ENCODE data around the gene RARS2.

RARS2 gene

GRCh38 chr6:87574237-87574804, 15.5 kb downstream of the RARS2 start:
- no peaks in the 10 kb centered on the region for H3K4me1 ChIP-seq (ENCODE audit: control insufficient read depth, insufficient read depth, low read length)
- H3K27ac ChIP-seq (ENCODE audit: low read length) = no peak overlapping the region
- H3K9ac ChIP-seq (ENCODE audit: low read length in 2 of 2) = no peak overlapping the region
- H3K9me3 ChIP-seq (ENCODE audit: control insufficient read depth in 2 of 2, low read length in 2 of 2) = no peaks in the 10 kb centered on the region
- H3K4me3 ChIP-seq (ENCODE audit: low read length in 2 of 2) = no peak overlapping the region
- H3K36me3 ChIP-seq (ENCODE audit: control insufficient read depth in 2 of 2, insufficient read depth in 2 of 2, low read length in 2 of 2) = no peaks in the 10 kb centered on the region
- no peaks in the 10 kb centered on the region for H3K27me3 ChIP-seq (ENCODE audit: control insufficient read depth in 1 of 2, insufficient read depth in 2 of 2, low read length in 2 of 2)

GRCh38 chr6:87573307-87574024, 16.3 kb downstream of the RARS2 start:
- Histone ChIP-seq H3K27ac (ENCODE audit: low read length) (no peak overlapping the region), H3K9me3 (ENCODE audit: control insufficient read depth in 2 of 2, low read length in 2 of 2) (no peaks in the 10 kb centered on the region), H3K9ac (ENCODE audit: low read length in 2 of 2) (no peak overlapping the region), H3K4me1 (ENCODE audit: control insufficient read depth, insufficient read depth, low read length) (no peaks in the 10 kb centered on the region), H3K4me3 (ENCODE audit: low read length in 2 of 2) (no peak overlapping the region), H3K27me3 (ENCODE audit: control insufficient read depth in 1 of 2, insufficient read depth in 2 of 2, low read length in 2 of 2) (no peaks in the 10 kb centered on the region), H3K36me3 (ENCODE audit: control insufficient read depth in 2 of 2, insufficient read depth in 2 of 2, low read length in 2 of 2) (peaks cover 0 to under 1% of the 10 kb centered on the region in 2 donors)

- H3K4me1 ChIP-seq (ENCODE audit: control insufficient read depth, insufficient read depth, low read length) = no peaks in the 10 kb centered on the region
- H3K27ac ChIP-seq (ENCODE audit: low read length) = no peak overlapping the region
- no peak overlapping the region for H3K9ac ChIP-seq (ENCODE audit: low read length in 2 of 2)
- no peaks in the 10 kb centered on the region for H3K9me3 ChIP-seq (ENCODE audit: control insufficient read depth in 2 of 2, low read length in 2 of 2)
- no peak overlapping the region for H3K4me3 ChIP-seq (ENCODE audit: low read length in 2 of 2)
- H3K36me3 ChIP-seq (ENCODE audit: control insufficient read depth in 2 of 2, insufficient read depth in 2 of 2, low read length in 2 of 2) = peaks cover 0 to 5% of the 10 kb centered on the region in 2 donors
- H3K27me3 ChIP-seq (ENCODE audit: control insufficient read depth in 1 of 2, insufficient read depth in 2 of 2, low read length in 2 of 2) = no peaks in the 10 kb centered on the region
These were observed 16.9 kb downstream of the RARS2 start for GRCh38 chr6:87572883-87573282.

- Histone ChIP-seq H3K9ac (ENCODE audit: low read length in 2 of 2) (no peak overlapping the region), H3K4me3 (ENCODE audit: low read length in 2 of 2) (no peak overlapping the region), H3K4me1 (ENCODE audit: control insufficient read depth, insufficient read depth, low read length) (no peaks in the 10 kb centered on the region), H3K27ac (ENCODE audit: low read length) (no peak overlapping the region), H3K9me3 (ENCODE audit: control insufficient read depth in 2 of 2, low read length in 2 of 2) (no peaks in the 10 kb centered on the region), H3K36me3 (ENCODE audit: control insufficient read depth in 2 of 2, insufficient read depth in 2 of 2, low read length in 2 of 2) (peaks cover 0 to 5% of the 10 kb centered on the region in 2 donors), H3K27me3 (ENCODE audit: control insufficient read depth in 1 of 2, insufficient read depth in 2 of 2, low read length in 2 of 2) (no peaks in the 10 kb centered on the region)
These were observed 17.8 kb downstream of the RARS2 start for GRCh38 chr6:87572021-87572420.

GRCh38 chr6:87561017-87561416, 28.8 kb downstream of the RARS2 start:
- Histone ChIP-seq H3K36me3 (ENCODE audit: control insufficient read depth in 2 of 2, insufficient read depth in 2 of 2, low read length in 2 of 2) (peaks cover 7 to 25% of the 10 kb centered on the region in 2 donors), H3K27me3 (ENCODE audit: control insufficient read depth in 1 of 2, insufficient read depth in 2 of 2, low read length in 2 of 2) (no peaks in the 10 kb centered on the region), H3K4me1 (ENCODE audit: control insufficient read depth, insufficient read depth, low read length) (no peaks in the 10 kb centered on the region), H3K9ac (ENCODE audit: low read length in 2 of 2) (no peak overlapping the region), H3K9me3 (ENCODE audit: control insufficient read depth in 2 of 2, low read length in 2 of 2) (no peaks in the 10 kb centered on the region), H3K27ac (ENCODE audit: low read length) (no peak overlapping the region), H3K4me3 (ENCODE audit: low read length in 2 of 2) (no peak overlapping the region)

- no peak overlapping the region for H3K4me3 ChIP-seq (ENCODE audit: low read length in 2 of 2)
- H3K27me3 ChIP-seq (ENCODE audit: control insufficient read depth in 1 of 2, insufficient read depth in 2 of 2, low read length in 2 of 2) = no peaks in the 10 kb centered on the region
- H3K27ac ChIP-seq (ENCODE audit: low read length) = no peak overlapping the region
- peaks cover 9 to 26% of the 10 kb centered on the region in 2 donors for H3K36me3 ChIP-seq (ENCODE audit: control insufficient read depth in 2 of 2, insufficient read depth in 2 of 2, low read length in 2 of 2)
- H3K9ac ChIP-seq (ENCODE audit: low read length in 2 of 2) = no peak overlapping the region
- no peaks in the 10 kb centered on the region for H3K4me1 ChIP-seq (ENCODE audit: control insufficient read depth, insufficient read depth, low read length)
- H3K9me3 ChIP-seq (ENCODE audit: control insufficient read depth in 2 of 2, low read length in 2 of 2) = no peaks in the 10 kb centered on the region
These were observed 31.3 kb downstream of the RARS2 start for GRCh38 chr6:87558446-87558845.

GRCh38 chr6:87555506-87555905, 34.3 kb downstream of the RARS2 start:
- no peak overlapping the region for H3K4me3 ChIP-seq (ENCODE audit: low read length in 2 of 2)
- H3K9me3 ChIP-seq (ENCODE audit: control insufficient read depth in 2 of 2, low read length in 2 of 2) = no peaks in the 10 kb centered on the region
- H3K4me1 ChIP-seq (ENCODE audit: control insufficient read depth, insufficient read depth, low read length) = no peaks in the 10 kb centered on the region
- no peak overlapping the region for H3K27ac ChIP-seq (ENCODE audit: low read length)
- peaks cover 10% of the 10 kb centered on the region in 2 donors for H3K36me3 ChIP-seq (ENCODE audit: control insufficient read depth in 2 of 2, insufficient read depth in 2 of 2, low read length in 2 of 2)
- no peaks in the 10 kb centered on the region for H3K27me3 ChIP-seq (ENCODE audit: control insufficient read depth in 1 of 2, insufficient read depth in 2 of 2, low read length in 2 of 2)
- H3K9ac ChIP-seq (ENCODE audit: low read length in 2 of 2) = no peak overlapping the region

- H3K4me1 ChIP-seq (ENCODE audit: control insufficient read depth, insufficient read depth, low read length) = no peaks in the 10 kb centered on the region
- peaks cover 7 to 12% of the 10 kb centered on the region in 2 donors for H3K36me3 ChIP-seq (ENCODE audit: control insufficient read depth in 2 of 2, insufficient read depth in 2 of 2, low read length in 2 of 2)
- no peak overlapping the region for H3K27ac ChIP-seq (ENCODE audit: low read length)
- H3K4me3 ChIP-seq (ENCODE audit: low read length in 2 of 2) = no peak overlapping the region
- H3K9ac ChIP-seq (ENCODE audit: low read length in 2 of 2) = no peak overlapping the region
- no peaks in the 10 kb centered on the region for H3K9me3 ChIP-seq (ENCODE audit: control insufficient read depth in 2 of 2, low read length in 2 of 2)
- H3K27me3 ChIP-seq (ENCODE audit: control insufficient read depth in 1 of 2, insufficient read depth in 2 of 2, low read length in 2 of 2) = no peaks in the 10 kb centered on the region
These were observed 36.5 kb downstream of the RARS2 start for GRCh38 chr6:87553159-87553765.

- Histone ChIP-seq H3K9me3 (ENCODE audit: control insufficient read depth in 2 of 2, low read length in 2 of 2) (no peaks in the 10 kb centered on the region), H3K4me1 (ENCODE audit: control insufficient read depth, insufficient read depth, low read length) (no peaks in the 10 kb centered on the region), H3K27ac (ENCODE audit: low read length) (no peak overlapping the region), H3K36me3 (ENCODE audit: control insufficient read depth in 2 of 2, insufficient read depth in 2 of 2, low read length in 2 of 2) (peaks cover 7 to 8% of the 10 kb centered on the region in 2 donors), H3K4me3 (ENCODE audit: low read length in 2 of 2) (no peak overlapping the region), H3K27me3 (ENCODE audit: control insufficient read depth in 1 of 2, insufficient read depth in 2 of 2, low read length in 2 of 2) (no peaks in the 10 kb centered on the region), H3K9ac (ENCODE audit: low read length in 2 of 2) (no peak overlapping the region)
These were observed 38.0 kb downstream of the RARS2 start for GRCh38 chr6:87551799-87552198.

- Histone ChIP-seq H3K36me3 (ENCODE audit: control insufficient read depth in 2 of 2, insufficient read depth in 2 of 2, low read length in 2 of 2) (peaks cover 15 to 16% of the 10 kb centered on the region in 2 donors), H3K4me3 (ENCODE audit: low read length in 2 of 2) (no peak overlapping the region), H3K4me1 (ENCODE audit: control insufficient read depth, insufficient read depth, low read length) (no peaks in the 10 kb centered on the region), H3K27me3 (ENCODE audit: control insufficient read depth in 1 of 2, insufficient read depth in 2 of 2, low read length in 2 of 2) (no peaks in the 10 kb centered on the region), H3K9ac (ENCODE audit: low read length in 2 of 2) (no peak overlapping the region), H3K27ac (ENCODE audit: low read length) (no peak overlapping the region), H3K9me3 (ENCODE audit: control insufficient read depth in 2 of 2, low read length in 2 of 2) (no peaks in the 10 kb centered on the region)
These were observed 45.4 kb downstream of the RARS2 start for GRCh38 chr6:87544474-87544735.
